ENCODE results near the gene UVRAG.

The UVRAG gene

GRCh38 chr11:76156971-76157427 lies 342.0 kb downstream of the UVRAG start:
- Histone ChIP-seq H3K23ac (ENCODE audit: low read depth, low read length, poor library complexity) (no peak overlapping the region), H2BK5ac (ENCODE audit: low read length) (no peak overlapping the region), H4K91ac (ENCODE audit: low read depth, low read length, poor library complexity) (no peak overlapping the region), H3K9ac (ENCODE audit: low read depth, low read length, poor library complexity) (no peak overlapping the region), H3K4me3 (ENCODE audit: low read length in 2 of 2) (no peak overlapping the region), H2BK12ac (ENCODE audit: low read length) (no peak overlapping the region), H3K4me1 (ENCODE audit: control insufficient read depth in 2 of 2, insufficient read depth in 1 of 2, low read depth in 1 of 2, low read length in 2 of 2) (peaks cover 0 to 2% of the 10 kb centered on the region in 2 donors), H2BK15ac (ENCODE audit: low read length) (peak overlapping the region; percentile 61), H3K14ac (ENCODE audit: low read length) (no peak overlapping the region), H3K27me3 (ENCODE audit: control insufficient read depth in 3 of 3, insufficient read depth in 3 of 3, low read depth in 1 of 3, low read length in 3 of 3) (peaks cover 0 to 23% (median 0%) of the 10 kb centered on the region in 3 experiments), H2AK5ac (ENCODE audit: low read depth, low read length) (no peak overlapping the region), H3K79me1 (ENCODE audit: low read depth, low read length) (no peaks in the 10 kb centered on the region), H4K8ac (ENCODE audit: low read depth, low read length) (no peak overlapping the region), H2AFZ (ENCODE audit: low read length) (no peak overlapping the region), H3K27ac (replicated peaks; ENCODE audit: low read length) (no peak overlapping the region), H2BK120ac (ENCODE audit: low read depth, low read length) (no peak overlapping the region), H3K18ac (ENCODE audit: low read length) (peak overlapping the region; percentile 51), H3K36me3 (replicated peaks in 1 of 2; ENCODE audit: control insufficient read depth in 2 of 2, insufficient read depth in 2 of 2, low read length in 2 of 2) (no peaks in the 10 kb centered on the region), H3K4ac (ENCODE audit: low read length) (no peak overlapping the region), H3K4me2 (ENCODE audit: insufficient read depth, low read length, poor library complexity, severe bottlenecking) (no peak overlapping the region), H3K9me3 (replicated peaks in 1 of 2; ENCODE audit: control insufficient read depth in 2 of 2, insufficient read depth in 1 of 2, low read depth in 1 of 2, low read length in 2 of 2) (no peaks in the 10 kb centered on the region)
- no peak for DNase-seq (ENCODE audit: low spot score)
- WGBS, 2 donors (ENCODE audit: extremely low coverage in 2 of 2, insufficient read length in 2 of 2, insufficient replicate concordance in 1 of 2), result no CpG with 5 or more reads among the region's 12 CpGs

DNA sequence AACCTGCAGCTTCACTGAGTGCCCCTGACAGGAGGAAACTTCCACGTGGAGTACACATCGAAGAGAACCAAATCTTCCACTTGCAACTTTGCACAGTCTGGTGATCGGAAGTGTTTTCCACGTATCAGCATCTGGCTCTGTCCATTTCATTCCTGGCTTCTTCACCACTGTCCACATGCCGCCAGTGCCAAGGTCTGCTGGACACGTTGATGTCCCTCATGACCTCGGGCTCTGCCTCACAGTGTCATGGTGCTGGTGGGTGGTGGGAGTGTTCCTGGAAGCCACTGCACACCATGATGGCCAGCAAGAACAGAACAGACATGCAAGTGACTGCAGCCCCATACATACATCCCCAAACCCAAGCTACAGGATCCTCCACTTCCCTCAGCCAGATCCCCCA lies 342.9 kb downstream of the UVRAG start:
- H3K27ac ChIP-seq (replicated peaks; ENCODE audit: low read length), result no peak overlapping the region
- no peak overlapping the region for H2BK5ac ChIP-seq (ENCODE audit: low read length)
- no peaks in the 10 kb centered on the region for H3K79me1 ChIP-seq (ENCODE audit: low read depth, low read length)
- H2AFZ ChIP-seq (ENCODE audit: low read length), result no peak overlapping the region
- H3K18ac ChIP-seq (ENCODE audit: low read length), result no peak overlapping the region
- no peaks in the 10 kb centered on the region for H3K9me3 ChIP-seq (replicated peaks in 1 of 2; ENCODE audit: control insufficient read depth in 2 of 2, insufficient read depth in 1 of 2, low read depth in 1 of 2, low read length in 2 of 2)
- H3K4me1 ChIP-seq (ENCODE audit: control insufficient read depth in 2 of 2, insufficient read depth in 1 of 2, low read depth in 1 of 2, low read length in 2 of 2), result peaks cover 0 to 3% of the 10 kb centered on the region in 2 donors
- no peak overlapping the region for H4K8ac ChIP-seq (ENCODE audit: low read depth, low read length)
- H2BK12ac ChIP-seq (ENCODE audit: low read length), result no peak overlapping the region
- no peak overlapping the region for H3K4me2 ChIP-seq (ENCODE audit: insufficient read depth, low read length, poor library complexity, severe bottlenecking)
- no peaks in the 10 kb centered on the region for H3K36me3 ChIP-seq (replicated peaks in 1 of 2; ENCODE audit: control insufficient read depth in 2 of 2, insufficient read depth in 2 of 2, low read length in 2 of 2)
- no peak overlapping the region for H3K14ac ChIP-seq (ENCODE audit: low read length)
- no peak overlapping the region for H3K4ac ChIP-seq (ENCODE audit: low read length)
- H2BK120ac ChIP-seq (ENCODE audit: low read depth, low read length), result no peak overlapping the region
- H2BK15ac ChIP-seq (ENCODE audit: low read length), result no peak overlapping the region
- H3K4me3 ChIP-seq (ENCODE audit: low read length in 2 of 2), result no peak overlapping the region
- no peak for DNase-seq (ENCODE audit: low spot score)
- no CpG with 5 or more reads among the region's 7 CpGs for whole genome bisulfite sequencing, 2 donors (ENCODE audit: extremely low coverage in 2 of 2, insufficient read length in 2 of 2, insufficient replicate concordance in 1 of 2)
- no peak overlapping the region for H3K9ac ChIP-seq (ENCODE audit: low read depth, low read length, poor library complexity)
- peak overlapping the region; percentile 12 for H3K23ac ChIP-seq (ENCODE audit: low read depth, low read length, poor library complexity)
- H4K91ac ChIP-seq (ENCODE audit: low read depth, low read length, poor library complexity), result no peak overlapping the region
- no peak overlapping the region for H2AK5ac ChIP-seq (ENCODE audit: low read depth, low read length)
- H3K27me3 ChIP-seq (ENCODE audit: control insufficient read depth in 3 of 3, insufficient read depth in 3 of 3, low read depth in 1 of 3, low read length in 3 of 3), result peaks cover 0 to 32% (median 0%) of the 10 kb centered on the region in 3 experiments

DNA sequence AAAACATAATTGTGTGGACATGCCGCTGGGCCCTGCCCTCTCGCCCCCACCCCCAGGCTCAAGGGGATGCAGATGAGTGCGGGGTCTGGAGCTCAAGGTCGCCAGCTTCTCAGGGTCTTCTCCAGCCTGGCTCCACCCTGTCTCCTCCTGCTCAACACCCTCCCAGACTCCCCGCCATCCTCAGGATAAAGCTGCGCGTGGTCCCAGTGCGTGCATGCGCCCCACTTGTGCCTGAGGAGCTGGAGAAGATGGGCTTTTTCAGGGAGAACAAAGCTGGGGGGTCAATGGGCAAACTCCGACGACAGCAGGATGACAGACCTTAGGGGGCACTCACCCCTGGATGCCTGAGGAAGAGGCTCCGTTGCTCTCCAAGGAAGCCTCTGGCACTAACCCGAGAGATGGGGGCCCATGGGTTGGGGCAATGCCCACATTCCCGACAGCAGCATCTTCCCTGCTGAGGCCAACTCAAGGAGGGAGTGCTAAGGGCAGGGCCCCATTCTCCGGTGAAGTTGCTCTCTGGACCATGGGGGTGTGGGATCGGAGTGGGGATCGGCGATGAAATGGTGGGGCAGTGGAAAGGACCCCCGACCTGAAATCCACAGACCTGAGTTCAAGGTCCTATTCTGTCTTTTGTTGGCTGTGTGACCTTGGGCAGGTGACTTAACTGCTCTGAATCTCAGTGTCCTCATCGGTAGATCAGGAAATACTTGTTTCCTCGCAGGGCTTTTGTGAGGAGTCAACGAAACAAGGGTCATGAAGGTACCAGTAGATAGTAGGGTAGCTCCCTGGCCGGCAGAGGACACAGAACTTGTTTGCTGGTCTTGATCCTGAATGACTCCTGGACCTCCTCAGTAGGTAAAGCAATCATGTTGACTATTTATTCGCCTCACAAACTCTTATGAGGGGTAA lies 343.6 kb downstream of the UVRAG start:
- H3K27ac ChIP-seq (replicated peaks; ENCODE audit: low read length), result no peak overlapping the region
- no peak overlapping the region for H2BK12ac ChIP-seq (ENCODE audit: low read length)
- H3K4me2 ChIP-seq (ENCODE audit: insufficient read depth, low read length, poor library complexity, severe bottlenecking), result no peak overlapping the region
- H4K8ac ChIP-seq (ENCODE audit: low read depth, low read length), result no peak overlapping the region
- no peak overlapping the region for H3K18ac ChIP-seq (ENCODE audit: low read length)
- H3K27me3 ChIP-seq (ENCODE audit: control insufficient read depth in 3 of 3, insufficient read depth in 3 of 3, low read depth in 1 of 3, low read length in 3 of 3), result peaks cover 0 to 32% (median 0%) of the 10 kb centered on the region in 3 experiments
- no peak overlapping the region for H2BK120ac ChIP-seq (ENCODE audit: low read depth, low read length)
- no peak overlapping the region for H2BK5ac ChIP-seq (ENCODE audit: low read length)
- H2BK15ac ChIP-seq (ENCODE audit: low read length), result no peak overlapping the region
- H3K9me3 ChIP-seq (replicated peaks in 1 of 2; ENCODE audit: control insufficient read depth in 2 of 2, insufficient read depth in 1 of 2, low read depth in 1 of 2, low read length in 2 of 2), result no peaks in the 10 kb centered on the region
- no peak overlapping the region for H3K23ac ChIP-seq (ENCODE audit: low read depth, low read length, poor library complexity)
- H3K4me3 ChIP-seq (ENCODE audit: low read length in 2 of 2), result no peak overlapping the region
- no peak overlapping the region for H3K9ac ChIP-seq (ENCODE audit: low read depth, low read length, poor library complexity)
- H3K4ac ChIP-seq (ENCODE audit: low read length), result no peak overlapping the region
- no peak overlapping the region for H2AFZ ChIP-seq (ENCODE audit: low read length)
- H3K4me1 ChIP-seq (ENCODE audit: control insufficient read depth in 2 of 2, insufficient read depth in 1 of 2, low read depth in 1 of 2, low read length in 2 of 2), result peaks cover 0 to 3% of the 10 kb centered on the region in 2 donors
- H3K14ac ChIP-seq (ENCODE audit: low read length), result no peak overlapping the region
- WGBS, 2 donors (ENCODE audit: extremely low coverage in 2 of 2, insufficient read length in 2 of 2, insufficient replicate concordance in 1 of 2), result no CpG with 5 or more reads among the region's 24 CpGs
- no peaks in the 10 kb centered on the region for H3K79me1 ChIP-seq (ENCODE audit: low read depth, low read length)
- H3K36me3 ChIP-seq (replicated peaks in 1 of 2; ENCODE audit: control insufficient read depth in 2 of 2, insufficient read depth in 2 of 2, low read length in 2 of 2), result no peaks in the 10 kb centered on the region
- no peak overlapping the region for H2AK5ac ChIP-seq (ENCODE audit: low read depth, low read length)
- H4K91ac ChIP-seq (ENCODE audit: low read depth, low read length, poor library complexity), result no peak overlapping the region
- no peak for DNase-seq (ENCODE audit: low spot score)

GRCh38 chr11:76159303-76159937 lies 344.4 kb downstream of the UVRAG start:
- Histone ChIP-seq H3K4me3 (ENCODE audit: low read length in 2 of 2) (no peak overlapping the region), H3K14ac (ENCODE audit: low read length) (no peak overlapping the region), H2BK15ac (ENCODE audit: low read length) (no peak overlapping the region), H2BK120ac (ENCODE audit: low read depth, low read length) (no peak overlapping the region), H3K9ac (ENCODE audit: low read depth, low read length, poor library complexity) (no peak overlapping the region), H3K23ac (ENCODE audit: low read depth, low read length, poor library complexity) (no peak overlapping the region), H2BK5ac (ENCODE audit: low read length) (no peak overlapping the region), H4K8ac (ENCODE audit: low read depth, low read length) (no peak overlapping the region), H3K18ac (ENCODE audit: low read length) (peak overlapping the region; percentile 35), H3K27ac (replicated peaks; ENCODE audit: low read length) (no peak overlapping the region), H3K79me1 (ENCODE audit: low read depth, low read length) (no peaks in the 10 kb centered on the region), H2AK5ac (ENCODE audit: low read depth, low read length) (no peak overlapping the region), H2BK12ac (ENCODE audit: low read length) (no peak overlapping the region), H4K91ac (ENCODE audit: low read depth, low read length, poor library complexity) (no peak overlapping the region), H3K9me3 (replicated peaks in 1 of 2; ENCODE audit: control insufficient read depth in 2 of 2, insufficient read depth in 1 of 2, low read depth in 1 of 2, low read length in 2 of 2) (no peaks in the 10 kb centered on the region), H3K4me2 (ENCODE audit: insufficient read depth, low read length, poor library complexity, severe bottlenecking) (no peak overlapping the region), H3K4me1 (ENCODE audit: control insufficient read depth in 2 of 2, insufficient read depth in 1 of 2, low read depth in 1 of 2, low read length in 2 of 2) (peaks cover 0 to 3% of the 10 kb centered on the region in 2 donors), H3K4ac (ENCODE audit: low read length) (no peak overlapping the region), H3K27me3 (ENCODE audit: control insufficient read depth in 3 of 3, insufficient read depth in 3 of 3, low read depth in 1 of 3, low read length in 3 of 3) (peaks cover 0 to 29% (median 0%) of the 10 kb centered on the region in 3 experiments), H3K36me3 (replicated peaks in 1 of 2; ENCODE audit: control insufficient read depth in 2 of 2, insufficient read depth in 2 of 2, low read length in 2 of 2) (no peaks in the 10 kb centered on the region), H2AFZ (ENCODE audit: low read length) (no peak overlapping the region)
- no CpG with 5 or more reads among the region's 14 CpGs for WGBS, 2 donors (ENCODE audit: extremely low coverage in 2 of 2, insufficient read length in 2 of 2, insufficient replicate concordance in 1 of 2)
- DNase-seq (ENCODE audit: low spot score), result no peak

Data from neuronal stem cell (in vitro differentiated cells).